GM06990 (cell line): ENCODE measurements around the gene LRP3.

ENCODE experiments used
- DNase-seq: peaks from one replicate; pipeline ENCODE4 v3.0.0-alpha.2; 2011; ENCODE audit not compliant: insufficient read length; ENCODE audit errors: extremely low read depth
- H3K27me3 ChIP-seq: replicated peaks from 2 replicates; pipeline ENCODE4 v1.6.0; 2011; ENCODE audit warnings: low read length; ENCODE audit not compliant: control insufficient read depth, insufficient read depth
- H3K36me3 ChIP-seq: 2 replicates; pipeline ENCODE4 v1.5.1; 2011; ENCODE audit warnings: low read length; ENCODE audit not compliant: control insufficient read depth, insufficient read depth
- H3K4me3 ChIP-seq: replicated peaks from 2 replicates; pipeline ENCODE4 v1.5.1; 2011; ENCODE audit warnings: low read depth, mild to moderate bottlenecking, control low read depth, low read length
- CTCF ChIP-seq: IDR thresholded peaks from 2 replicates; pipeline ENCODE4 v1.5.1; 2011; ENCODE audit warnings: low read length, control low read depth, mild to moderate bottlenecking, inconsistent platforms; ENCODE audit not compliant: insufficient read depth, poor library complexity, severe bottlenecking

LRP3 gene

GRCh38 chr19:33234092-33234491 is 40.0 kb downstream of the LRP3 start:
- H3K36me3 ChIP-seq: no peaks in the 10 kb centered on the region
- H3K27me3 ChIP-seq: no peaks in the 10 kb centered on the region
- DNase-seq: no peak
- no peak overlapping the region for H3K4me3 ChIP-seq
- TF ChIP-seq CTCF: no peak

- Histone ChIP-seq H3K4me3 (no peak overlapping the region), H3K27me3 (no peaks in the 10 kb centered on the region), H3K36me3 (no peaks in the 10 kb centered on the region)
- no peak for TF ChIP-seq CTCF
- no peak for DNase-seq
Measured at GRCh38 chr19:33234736-33235135, 40.6 kb downstream of the LRP3 start.

- H3K4me3 ChIP-seq: no peak overlapping the region
- peak; percentile 86 for DNase-seq
- H3K36me3 ChIP-seq: no peaks in the 10 kb centered on the region
- TF ChIP-seq CTCF: peak; percentile 93
- no peaks in the 10 kb centered on the region for H3K27me3 ChIP-seq
Measured at GRCh38 chr19:33235269-33235995, 41.3 kb downstream of the LRP3 start.

DNA sequence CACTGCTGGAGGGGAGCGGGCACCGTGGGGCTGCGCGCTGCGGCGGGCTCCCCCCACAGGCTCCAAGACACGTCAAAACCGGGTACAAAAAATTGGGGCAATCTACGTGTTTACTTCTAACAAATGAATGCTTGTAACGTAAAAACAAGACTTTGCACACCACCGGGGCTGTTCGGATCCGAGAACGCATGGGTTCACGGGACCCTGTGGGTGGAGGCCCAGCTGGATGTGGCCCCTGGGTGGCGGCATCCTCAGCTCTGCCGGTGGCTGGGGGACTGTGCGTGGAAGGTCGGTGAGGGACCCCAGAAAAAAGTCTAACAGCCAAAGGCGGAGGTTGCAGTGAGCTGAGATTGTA is 41.8 kb downstream of the LRP3 start:
- no peak for DNase-seq
- Histone ChIP-seq H3K36me3 (no peaks in the 10 kb centered on the region), H3K27me3 (no peaks in the 10 kb centered on the region), H3K4me3 (no peak overlapping the region)
- no peak for TF ChIP-seq CTCF

GRCh38 chr19:33236696-33237390 is 42.7 kb downstream of the LRP3 start:
- no peaks in the 10 kb centered on the region for H3K27me3 ChIP-seq

More at GRCh38 chr19:33236696-33237390, 42.7 kb downstream of the LRP3 start:
- DNase-seq: no peak
- TF ChIP-seq CTCF: no peak
- H3K36me3 ChIP-seq: no peaks in the 10 kb centered on the region
- no peak overlapping the region for H3K4me3 ChIP-seq
